Activated CD8-positive, alpha-beta memory T cell treated with anti-CD3 and anti-CD28 coated beads for 36 hours (primary cell): ENCODE data around the gene WFDC9. TPM values are rescaled to one million over a fixed set of nuclear protein-coding genes. Genes with fewer than 3 reads are reported as not detected.
"Not testable (repeated sequence)": the region's sequence is repeated elsewhere in the genome, so short reads cannot be mapped to it uniquely, and the experiment has no call there.

Source experiments
- CTCF ChIA-PET: fragments of 350-600 bp; sonication (Branson Sonifier 250); formaldehyde crosslinking; loops from one replicate; lab custom pipeline; 2021; ENCODE audit warnings: antibody characterized with exemption; lab: Charles Lee
- POLR2A ChIA-PET: fragments of 350-600 bp; sonication (Branson Sonifier 250); formaldehyde crosslinking; loops from one replicate; lab custom pipeline; 2021; ENCODE audit warnings: antibody characterized with exemption; lab: Charles Lee
- total RNA-seq, 2 experiments: library from RNA; stranded (reverse); gene quantifications; one replicate each; pipeline ENCODE4 v1.2.3, GENCODE V29; 2021

WFDC9 gene
- total RNA-seq, 2 experiments from 2014 or later = not detected

GRCh38 chr20:45607810-45608209, 23.3 kb downstream of the WFDC9 start:
- POLR2A ChIA-PET = no interaction called here
- CTCF ChIA-PET = no interaction called here

DNA sequence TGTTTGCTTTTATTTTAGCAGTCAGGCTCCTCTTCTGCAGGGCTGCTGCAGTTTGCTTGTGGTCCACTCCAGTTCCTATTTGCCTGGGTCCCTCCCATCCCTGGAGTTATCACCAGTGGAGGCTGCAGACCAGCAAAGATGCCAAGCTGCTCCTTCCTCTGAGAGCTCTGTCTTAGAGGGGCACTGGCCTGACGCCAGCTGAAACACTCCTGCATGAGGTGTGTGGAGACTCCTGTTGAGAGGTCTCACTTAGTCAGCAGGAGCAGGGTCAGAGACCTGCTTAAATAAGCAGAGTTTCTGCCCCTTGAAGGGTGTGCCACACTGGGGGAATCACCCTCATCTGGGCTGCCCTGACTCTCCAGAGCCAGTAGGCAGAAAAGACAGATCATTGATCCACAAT, 35.8 kb downstream of the WFDC9 start:
- ChIA-PET POLR2A (no interaction called here), CTCF (no interaction called here)

DNA sequence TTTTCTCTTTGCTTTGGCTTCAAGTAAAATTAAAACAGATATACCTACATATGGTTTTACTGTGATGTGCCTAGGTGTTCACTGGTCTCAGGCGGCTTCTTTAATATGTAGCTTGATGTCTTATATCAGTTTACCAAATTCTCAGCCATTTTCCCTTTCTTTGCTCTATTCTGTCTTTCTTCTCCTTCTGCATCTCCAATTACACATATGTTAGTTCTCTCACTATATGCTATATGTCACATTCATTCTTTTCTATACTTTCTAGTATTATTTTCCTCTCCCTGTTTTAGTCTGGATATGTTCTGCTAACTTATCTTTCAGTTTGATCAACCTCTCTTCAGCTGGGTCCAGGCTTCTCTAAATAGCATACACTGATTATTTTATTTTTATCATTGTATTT, 37.6 kb downstream of the WFDC9 start:
- POLR2A ChIA-PET = no interaction called here
- CTCF ChIA-PET = interaction anchor here (2.9 kb wide), 1 partner anchor 178 kb away, joined by 18 read pairs; no protein-coding TSS in a partner anchor

- CTCF ChIA-PET = interaction anchor here (2.9 kb wide), 1 partner anchor 178 kb away, joined by 18 read pairs; no protein-coding TSS in a partner anchor
- POLR2A ChIA-PET = no interaction called here
Observed at GRCh38 chr20:45592574-45593189, 38.4 kb downstream of the WFDC9 start.

GRCh38 chr20:45589725-45590124, 41.4 kb downstream of the WFDC9 start:
- ChIA-PET POLR2A (no interaction called here), CTCF (interaction anchor here (1.9 kb wide), 1 partner anchor 182 kb away, joined by 5 read pairs; no protein-coding TSS in a partner anchor)

- CTCF ChIA-PET = interaction anchor here (1.9 kb wide), 1 partner anchor 183 kb away, joined by 5 read pairs; no protein-coding TSS in a partner anchor
- POLR2A ChIA-PET = no interaction called here
Observed at GRCh38 chr20:45588800-45589199, 42.3 kb downstream of the WFDC9 start.

DNA sequence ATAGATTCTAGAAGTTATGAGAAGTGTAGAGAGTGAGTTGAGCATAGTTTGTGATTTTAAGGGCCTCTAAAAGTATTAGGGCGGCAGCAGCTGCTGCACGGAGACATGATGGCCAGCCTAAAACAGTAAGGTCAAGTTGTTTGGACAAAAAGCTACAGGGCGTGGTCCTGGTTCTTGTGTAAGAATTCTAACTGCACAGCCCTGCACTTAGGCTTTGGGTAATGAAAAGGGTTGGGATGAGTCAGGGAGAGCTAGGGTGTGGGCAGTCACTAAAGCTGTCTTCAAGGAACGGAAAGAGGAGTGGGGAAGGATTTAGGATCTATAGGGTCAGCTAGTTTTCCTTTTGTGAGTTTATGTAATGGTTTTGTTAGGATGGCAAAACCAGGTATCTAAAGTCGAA, 45.1 kb downstream of the WFDC9 start:
- CTCF ChIA-PET = interaction anchor here (0.6 kb wide), 1 partner anchor 127 kb away, joined by 3 read pairs; no protein-coding TSS in a partner anchor
- POLR2A ChIA-PET = not testable (repeated sequence)

DNA sequence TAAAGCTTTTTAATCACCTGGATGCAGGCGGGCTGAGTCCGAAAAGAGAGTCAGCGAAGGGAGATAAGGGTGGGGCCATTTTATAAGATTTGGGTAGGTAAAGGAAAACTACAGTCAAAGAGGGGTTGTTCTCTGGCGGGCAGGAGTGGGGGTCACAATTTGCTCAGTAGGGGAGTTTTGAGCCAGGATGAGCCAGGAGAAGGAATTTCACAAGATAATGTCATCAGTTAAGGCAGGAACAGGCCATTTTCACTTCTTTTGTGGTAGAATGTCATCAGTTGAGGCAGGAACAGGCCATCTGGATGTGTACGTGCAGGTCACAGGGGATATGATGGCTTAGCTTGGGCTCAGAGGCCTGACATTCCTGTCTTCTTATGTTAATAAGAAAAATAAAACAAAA, 46.8 kb downstream of the WFDC9 start:
- POLR2A ChIA-PET = not testable (repeated sequence)
- CTCF ChIA-PET = interaction anchor here (1.1 kb wide), 1 partner anchor 187 kb away, joined by 3 read pairs; no protein-coding TSS in a partner anchor

- ChIA-PET CTCF (interaction anchor here (1.1 kb wide), 1 partner anchor 188 kb away, joined by 3 read pairs; no protein-coding TSS in a partner anchor), POLR2A (no interaction called here)
Observed at GRCh38 chr20:45583502-45583901, 47.6 kb downstream of the WFDC9 start.

GRCh38 chr20:45581702-45582101, 49.4 kb downstream of the WFDC9 start:
- POLR2A ChIA-PET = no interaction called here
- CTCF ChIA-PET = no interaction called here

DNA sequence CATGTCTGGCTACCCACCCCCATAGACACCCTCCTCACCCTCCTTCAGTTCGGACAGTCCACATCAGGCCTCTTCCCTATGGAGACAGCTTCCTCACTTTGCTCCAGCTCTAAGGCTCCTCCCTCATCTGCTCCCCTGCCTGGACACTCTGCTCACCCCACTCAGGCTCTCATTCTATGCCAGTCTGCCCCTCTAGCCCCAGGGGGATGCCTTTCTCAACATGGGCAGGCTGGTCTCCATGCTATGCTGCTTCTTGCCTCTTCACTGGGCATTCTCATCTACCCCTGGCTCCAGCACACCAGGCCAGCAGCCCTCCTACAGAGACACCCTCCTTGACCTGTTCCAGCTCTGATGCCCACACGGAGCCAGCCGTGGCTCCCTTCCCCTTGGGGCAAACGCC, 51.9 kb downstream of the WFDC9 start, which contains the start of gene WFDC8:
Gene WFDC8 (minus strand): TSS at position 101 of the 400 bp plus-strand sequence. CDS start 37 bp downstream, at position 64.
- POLR2A ChIA-PET = no interaction called here
- CTCF ChIA-PET = interaction anchor here (0.7 to 1.3 kb wide), 2 partner anchors 136 to 191 kb away, joined by 3 to 4 read pairs; no protein-coding TSS in a partner anchor

DNA sequence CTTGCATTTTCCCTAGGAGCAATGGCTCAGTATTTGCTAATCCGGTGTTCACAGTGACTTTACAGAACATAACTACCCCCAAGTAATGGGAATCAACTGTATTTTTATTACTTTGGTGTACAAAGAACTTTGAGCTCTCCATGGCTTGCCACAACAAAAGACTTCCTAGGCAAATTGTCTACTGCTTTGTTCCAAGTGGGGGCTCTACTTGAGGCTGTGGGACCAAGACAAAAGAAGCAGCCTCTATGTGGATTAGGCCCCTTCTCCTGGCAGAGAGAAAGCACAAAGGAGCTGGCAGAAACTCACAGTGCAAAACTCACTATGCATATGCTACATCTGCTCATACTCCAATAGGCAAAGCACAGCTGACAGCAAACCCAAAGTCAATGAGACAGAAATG, 52.9 kb downstream of the WFDC9 start:
- ChIA-PET POLR2A (no interaction called here), CTCF (interaction anchor here (1.3 kb wide), 1 partner anchor 192 kb away, joined by 4 read pairs; no protein-coding TSS in a partner anchor)

GRCh38 chr20:45576995-45577394, 54.1 kb downstream of the WFDC9 start:
- CTCF ChIA-PET = no interaction called here
- POLR2A ChIA-PET = no interaction called here

DNA sequence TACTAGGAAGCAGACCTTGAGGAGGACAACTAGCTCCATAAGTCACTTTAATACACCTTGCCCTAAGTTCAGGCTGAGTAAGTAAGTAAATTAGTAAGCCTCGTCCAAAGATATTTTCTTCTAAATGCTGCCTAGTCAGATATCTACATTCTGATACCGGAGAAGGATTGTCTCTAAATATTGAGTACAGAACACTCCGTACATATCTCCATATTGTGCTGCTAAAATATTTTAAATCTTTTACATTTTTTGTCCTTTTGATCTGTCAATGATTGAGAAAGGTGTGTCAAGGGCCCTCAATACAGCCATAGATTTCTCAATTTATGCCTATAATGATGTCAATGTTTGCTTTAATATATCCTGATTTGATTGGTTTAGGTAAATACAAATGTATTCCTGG, 55.2 kb downstream of the WFDC9 start:
- CTCF ChIA-PET = no interaction called here
- POLR2A ChIA-PET = no interaction called here

GRCh38 chr20:45569650-45570049, 61.4 kb downstream of the WFDC9 start:
- POLR2A ChIA-PET, CTCF ChIA-PET: not testable (repeated sequence)

- CTCF ChIA-PET = no interaction called here
- POLR2A ChIA-PET = no interaction called here
Observed at GRCh38 chr20:45564760-45565276, 66.3 kb downstream of the WFDC9 start.

Other genes with a start within 250 kb of the WFDC9 start
- gene DBNDD2, start 223.0 kb downstream of the WFDC9 start, total RNA-seq = 10 to 100 TPM; 10.4 to 10.6 TPM
- 10 to 100 TPM; 76.6 to 80.1 TPM for gene PIGT, start 215.1 kb downstream of the WFDC9 start, total RNA-seq
- not detected for gene WFDC2, start 161.5 kb downstream of the WFDC9 start, total RNA-seq
- gene SPINT3, start 115.7 kb downstream of the WFDC9 start, total RNA-seq = not detected
- not detected for gene WFDC6, start 91.8 kb downstream of the WFDC9 start, total RNA-seq
- gene EPPIN, start 83.9 kb downstream of the WFDC9 start, total RNA-seq = not detected
- not detected for gene WFDC8, start 52.0 kb downstream of the WFDC9 start, total RNA-seq
- not detected for gene WFDC10A, start 1.5 kb downstream of the WFDC9 start, total RNA-seq
- gene WFDC11, start 39.0 kb upstream of the WFDC9 start, total RNA-seq = not detected
- not detected for gene WFDC13, start 70.8 kb upstream of the WFDC9 start, total RNA-seq
- not detected for gene WFDC10B, start 73.7 kb upstream of the WFDC9 start, total RNA-seq
- gene SPINT4, start 91.1 kb upstream of the WFDC9 start, total RNA-seq = not detected
- not detected for gene WFDC3, start 160.6 kb upstream of the WFDC9 start, total RNA-seq
- gene DNTTIP1, start 160.7 kb upstream of the WFDC9 start, total RNA-seq = 10 to 100 TPM; 32.4 to 33.5 TPM
- gene UBE2C, start 181.4 kb upstream of the WFDC9 start, total RNA-seq = 100 to 1,000 TPM; 137 to 140 TPM
- gene TNNC2, start 196.0 kb upstream of the WFDC9 start, total RNA-seq = not detected
- gene SNX21, start 202.5 kb upstream of the WFDC9 start, total RNA-seq = 1 to 10 TPM; 1.6 TPM
- 10 to 100 TPM; 24.0 TPM for gene ACOT8, start 226.1 kb upstream of the WFDC9 start, total RNA-seq
- gene ZSWIM3, start 226.3 kb upstream of the WFDC9 start, total RNA-seq = 1 to 10 TPM; 4.5 to 5.2 TPM
- gene ZSWIM1, start 249.9 kb upstream of the WFDC9 start, total RNA-seq = 1 to 10 TPM; 9.3 to 9.7 TPM